HCT116 (cell line): ENCODE results near the gene CNPY3.

ENCODE experiments used
- CBX3 ChIP-seq: IDR thresholded peaks from 2 replicates; pipeline ENCODE4 v1.6.1; 2012; ENCODE audit warnings: low read depth
- EZH2 ChIP-seq: fragments of 200-600 bp; sonication (generic); IDR thresholded peaks from 2 replicates; pipeline ENCODE4 v1.6.1; 2017; ENCODE audit warnings: antibody characterized with exemption, mixed run types
- EZH2phosphoT487 ChIP-seq: fragments of 200-600 bp; IDR thresholded peaks from 2 replicates; pipeline ENCODE4 v1.6.1; 2018; ENCODE audit warnings: antibody characterized with exemption, borderline replicate concordance
- FOSL1 ChIP-seq: IDR thresholded peaks from 2 replicates; pipeline ENCODE4 v1.6.1; 2012; ENCODE audit warnings: low read depth
- POLR2A ChIP-seq: IDR thresholded peaks from 2 replicates; pipeline ENCODE4 v1.7.0; 2011; ENCODE audit warnings: borderline replicate concordance; ENCODE audit not compliant: insufficient read depth, insufficient read length; ENCODE audit errors: extremely low read depth
- RAD21 ChIP-seq: IDR thresholded peaks from 2 replicates; pipeline ENCODE4 v1.6.1; 2012; ENCODE audit warnings: low read depth, mild to moderate bottlenecking
- YY1 ChIP-seq: IDR thresholded peaks from 2 replicates; pipeline ENCODE4 v1.6.1; 2011; ENCODE audit warnings: low read length, low read depth, moderate library complexity, mild to moderate bottlenecking; ENCODE audit not compliant: insufficient replicate concordance; ENCODE audit errors: extremely low read depth
- ZNF274 ChIP-seq: fragments of 200-500 bp; sonication (Bioruptor generic); IDR thresholded peaks from 2 replicates; pipeline ENCODE4 v1.6.1; 2014; ENCODE audit warnings: mild to moderate bottlenecking, low read depth, low read length, inconsistent platforms
- TF ChIP-seq, protein P1 (sequence below), 3 experiments: fragments of 200-600 bp in 1 of 3; sonication (generic) in 1 of 3; IDR thresholded peaks in 2 of 3; conservative IDR thresholded peaks in 1 of 3; 2 replicates each; pipeline ENCODE4 v1.5.1; 2012 to 2017; ENCODE audit warnings: low read depth in 2 of 3, low read length in 2 of 3, antibody characterized with exemption in 1 of 3, borderline replicate concordance in 1 of 3, control low read depth in 1 of 3, mild to moderate bottlenecking in 1 of 3, mixed read lengths in 1 of 3, mixed run types in 1 of 3, moderate library complexity in 1 of 3; ENCODE audit not compliant: insufficient read depth in 1 of 3
- TF ChIP-seq, protein P2 (sequence below): IDR thresholded peaks from 2 replicates; pipeline ENCODE4 v1.6.1; 2012
- TF ChIP-seq, protein P3 (sequence below): IDR thresholded peaks from 2 replicates; pipeline ENCODE4 v1.6.1; 2012; ENCODE audit warnings: low read depth

DNA sequence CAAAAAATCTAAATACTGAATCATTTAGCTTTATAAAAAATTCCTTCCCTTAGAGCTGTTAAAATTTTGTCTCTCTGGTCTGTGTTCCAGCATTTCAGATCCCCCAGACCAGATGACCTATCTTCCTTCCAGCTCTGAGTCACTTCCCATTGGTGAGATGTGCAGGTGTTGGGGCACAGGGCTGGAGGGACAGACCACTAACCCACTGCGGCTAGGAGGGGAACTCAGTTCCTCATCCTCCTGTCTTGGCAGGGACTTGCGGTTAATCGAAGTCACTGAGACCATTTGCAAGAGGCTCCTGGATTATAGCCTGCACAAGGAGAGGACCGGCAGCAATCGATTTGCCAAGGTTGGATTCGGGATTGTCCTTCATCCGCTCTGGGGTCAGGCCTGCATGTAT lies 6.0 kb downstream of the CNPY3 start:
- TF ChIP-seq EZH2phosphoT487 (no peak), POLR2A (no peak), YY1 (no peak), EZH2 (no peak), FOSL1 (no peak), ZNF274 (no peak), RAD21 (no peak), CBX3 (no peak)
- TF ChIP-seq, protein P1, sequence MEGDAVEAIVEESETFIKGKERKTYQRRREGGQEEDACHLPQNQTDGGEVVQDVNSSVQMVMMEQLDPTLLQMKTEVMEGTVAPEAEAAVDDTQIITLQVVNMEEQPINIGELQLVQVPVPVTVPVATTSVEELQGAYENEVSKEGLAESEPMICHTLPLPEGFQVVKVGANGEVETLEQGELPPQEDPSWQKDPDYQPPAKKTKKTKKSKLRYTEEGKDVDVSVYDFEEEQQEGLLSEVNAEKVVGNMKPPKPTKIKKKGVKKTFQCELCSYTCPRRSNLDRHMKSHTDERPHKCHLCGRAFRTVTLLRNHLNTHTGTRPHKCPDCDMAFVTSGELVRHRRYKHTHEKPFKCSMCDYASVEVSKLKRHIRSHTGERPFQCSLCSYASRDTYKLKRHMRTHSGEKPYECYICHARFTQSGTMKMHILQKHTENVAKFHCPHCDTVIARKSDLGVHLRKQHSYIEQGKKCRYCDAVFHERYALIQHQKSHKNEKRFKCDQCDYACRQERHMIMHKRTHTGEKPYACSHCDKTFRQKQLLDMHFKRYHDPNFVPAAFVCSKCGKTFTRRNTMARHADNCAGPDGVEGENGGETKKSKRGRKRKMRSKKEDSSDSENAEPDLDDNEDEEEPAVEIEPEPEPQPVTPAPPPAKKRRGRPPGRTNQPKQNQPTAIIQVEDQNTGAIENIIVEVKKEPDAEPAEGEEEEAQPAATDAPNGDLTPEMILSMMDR (IDR thresholded peaks at IDR 0.05 in 2 of 3, conservative IDR thresholded peaks at IDR 0.05 in 1 of 3; ENCODE audit: borderline replicate concordance in 1 of 3, insufficient read depth in 1 of 3, low read depth in 2 of 3, low read length in 2 of 3), result no peak
- TF ChIP-seq, protein P2, sequence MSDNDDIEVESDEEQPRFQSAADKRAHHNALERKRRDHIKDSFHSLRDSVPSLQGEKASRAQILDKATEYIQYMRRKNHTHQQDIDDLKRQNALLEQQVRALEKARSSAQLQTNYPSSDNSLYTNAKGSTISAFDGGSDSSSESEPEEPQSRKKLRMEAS, result no peak
- TF ChIP-seq, protein P3, sequence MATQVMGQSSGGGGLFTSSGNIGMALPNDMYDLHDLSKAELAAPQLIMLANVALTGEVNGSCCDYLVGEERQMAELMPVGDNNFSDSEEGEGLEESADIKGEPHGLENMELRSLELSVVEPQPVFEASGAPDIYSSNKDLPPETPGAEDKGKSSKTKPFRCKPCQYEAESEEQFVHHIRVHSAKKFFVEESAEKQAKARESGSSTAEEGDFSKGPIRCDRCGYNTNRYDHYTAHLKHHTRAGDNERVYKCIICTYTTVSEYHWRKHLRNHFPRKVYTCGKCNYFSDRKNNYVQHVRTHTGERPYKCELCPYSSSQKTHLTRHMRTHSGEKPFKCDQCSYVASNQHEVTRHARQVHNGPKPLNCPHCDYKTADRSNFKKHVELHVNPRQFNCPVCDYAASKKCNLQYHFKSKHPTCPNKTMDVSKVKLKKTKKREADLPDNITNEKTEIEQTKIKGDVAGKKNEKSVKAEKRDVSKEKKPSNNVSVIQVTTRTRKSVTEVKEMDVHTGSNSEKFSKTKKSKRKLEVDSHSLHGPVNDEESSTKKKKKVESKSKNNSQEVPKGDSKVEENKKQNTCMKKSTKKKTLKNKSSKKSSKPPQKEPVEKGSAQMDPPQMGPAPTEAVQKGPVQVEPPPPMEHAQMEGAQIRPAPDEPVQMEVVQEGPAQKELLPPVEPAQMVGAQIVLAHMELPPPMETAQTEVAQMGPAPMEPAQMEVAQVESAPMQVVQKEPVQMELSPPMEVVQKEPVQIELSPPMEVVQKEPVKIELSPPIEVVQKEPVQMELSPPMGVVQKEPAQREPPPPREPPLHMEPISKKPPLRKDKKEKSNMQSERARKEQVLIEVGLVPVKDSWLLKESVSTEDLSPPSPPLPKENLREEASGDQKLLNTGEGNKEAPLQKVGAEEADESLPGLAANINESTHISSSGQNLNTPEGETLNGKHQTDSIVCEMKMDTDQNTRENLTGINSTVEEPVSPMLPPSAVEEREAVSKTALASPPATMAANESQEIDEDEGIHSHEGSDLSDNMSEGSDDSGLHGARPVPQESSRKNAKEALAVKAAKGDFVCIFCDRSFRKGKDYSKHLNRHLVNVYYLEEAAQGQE, result no peak
